HG03097 (cell line): ENCODE results near the gene KLHL40.

Experiments
- ATAC-seq: cut with Tn5 transposase; IDR thresholded peaks from one replicate; pipeline ENCODE4 v1.9.1; 2021; ENCODE audit not compliant: unreplicated experiment, low FRiP score

Gene KLHL40, protein sequence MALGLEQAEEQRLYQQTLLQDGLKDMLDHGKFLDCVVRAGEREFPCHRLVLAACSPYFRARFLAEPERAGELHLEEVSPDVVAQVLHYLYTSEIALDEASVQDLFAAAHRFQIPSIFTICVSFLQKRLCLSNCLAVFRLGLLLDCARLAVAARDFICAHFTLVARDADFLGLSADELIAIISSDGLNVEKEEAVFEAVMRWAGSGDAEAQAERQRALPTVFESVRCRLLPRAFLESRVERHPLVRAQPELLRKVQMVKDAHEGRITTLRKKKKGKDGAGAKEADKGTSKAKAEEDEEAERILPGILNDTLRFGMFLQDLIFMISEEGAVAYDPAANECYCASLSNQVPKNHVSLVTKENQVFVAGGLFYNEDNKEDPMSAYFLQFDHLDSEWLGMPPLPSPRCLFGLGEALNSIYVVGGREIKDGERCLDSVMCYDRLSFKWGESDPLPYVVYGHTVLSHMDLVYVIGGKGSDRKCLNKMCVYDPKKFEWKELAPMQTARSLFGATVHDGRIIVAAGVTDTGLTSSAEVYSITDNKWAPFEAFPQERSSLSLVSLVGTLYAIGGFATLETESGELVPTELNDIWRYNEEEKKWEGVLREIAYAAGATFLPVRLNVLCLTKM

GRCh38 chr3:42685363-42685881 lies at the start of gene KLHL40:
Gene KLHL40, plus strand, starts transcription at chr3:42685537. Its CDS starts 82 bp downstream, at chr3:42685619.
- ATAC-seq: no peak

DNA sequence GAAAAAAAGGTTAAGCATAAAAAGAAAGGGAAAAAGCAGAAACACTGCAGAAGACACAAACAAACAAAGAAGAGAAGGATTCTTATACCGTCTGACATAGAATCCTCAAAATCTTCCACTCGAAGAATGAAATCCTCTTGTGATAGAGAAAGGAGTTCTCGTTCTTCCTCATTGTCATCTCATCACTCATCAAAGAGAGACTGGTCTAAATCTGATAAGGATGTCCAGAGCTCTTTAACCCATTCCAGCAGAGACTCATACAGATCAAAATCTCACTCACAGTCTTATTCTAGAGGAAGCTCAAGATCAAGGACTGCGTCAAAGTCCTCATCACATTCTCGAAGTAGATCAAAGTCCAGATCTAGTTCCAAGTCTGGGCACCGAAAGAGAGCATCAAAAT lies 48.3 kb upstream of the KLHL40 start:
- no peak for ATAC-seq

DNA sequence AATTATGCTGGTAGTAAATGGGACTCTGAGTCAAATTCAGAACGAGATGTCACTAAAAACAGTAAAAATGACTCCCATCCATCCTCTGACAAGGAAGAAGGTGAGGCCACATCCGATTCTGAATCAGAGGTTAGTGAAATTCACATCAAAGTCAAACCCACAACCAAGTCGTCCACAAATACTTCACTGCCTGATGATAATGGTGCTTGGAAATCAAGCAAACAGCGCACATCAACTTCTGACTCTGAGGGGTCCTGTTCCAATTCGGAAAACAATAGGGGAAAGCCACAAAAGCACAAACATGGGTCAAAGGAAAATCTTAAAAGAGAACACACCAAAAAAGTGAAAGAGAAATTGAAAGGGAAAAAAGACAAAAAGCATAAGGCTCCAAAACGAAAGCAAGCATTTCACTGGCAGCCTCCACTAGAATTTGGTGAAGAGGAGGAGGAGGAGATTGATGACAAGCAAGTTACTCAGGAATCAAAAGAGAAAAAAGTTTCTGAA lies 46.9 kb upstream of the KLHL40 start:
- no peak for ATAC-seq

DNA sequence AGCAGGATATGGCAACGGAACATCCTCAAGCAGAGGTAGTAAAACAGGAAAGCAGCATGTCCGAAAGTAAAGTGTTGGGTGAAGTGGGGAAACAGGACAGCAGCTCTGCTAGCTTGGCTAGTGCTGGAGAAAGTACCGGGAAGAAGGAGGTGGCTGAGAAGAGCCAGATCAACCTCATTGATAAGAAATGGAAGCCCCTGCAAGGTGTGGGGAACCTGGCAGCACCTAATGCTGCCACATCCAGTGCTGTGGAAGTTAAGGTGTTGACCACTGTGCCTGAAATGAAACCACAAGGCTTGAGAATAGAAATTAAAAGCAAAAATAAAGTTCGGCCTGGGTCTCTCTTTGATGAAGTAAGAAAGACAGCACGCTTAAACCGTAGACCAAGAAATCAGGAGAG lies 46.1 kb upstream of the KLHL40 start:
- ATAC-seq: no peak

DNA sequence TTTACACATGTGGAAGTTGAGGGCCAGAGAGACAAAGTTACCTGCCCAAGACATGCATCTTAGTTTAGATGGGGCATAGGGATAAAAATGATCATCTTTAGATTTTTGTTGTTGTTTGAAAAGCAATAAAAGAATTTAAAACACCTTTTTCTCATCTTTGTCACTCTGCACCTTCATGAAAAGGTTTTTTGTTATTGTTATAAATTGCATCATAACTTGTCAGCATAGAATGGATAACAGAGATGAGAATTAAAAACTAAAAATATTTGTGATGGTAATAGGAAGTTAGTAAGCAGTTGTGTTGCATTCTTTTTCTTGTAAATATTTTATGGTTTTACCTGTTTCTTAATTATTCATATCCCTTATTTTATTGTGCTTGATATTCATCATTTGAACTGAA lies 45.2 kb upstream of the KLHL40 start:
- ATAC-seq: no peak

- no peak for ATAC-seq
Measured at GRCh38 chr3:42640771-42641370, 44.5 kb upstream of the KLHL40 start.

DNA sequence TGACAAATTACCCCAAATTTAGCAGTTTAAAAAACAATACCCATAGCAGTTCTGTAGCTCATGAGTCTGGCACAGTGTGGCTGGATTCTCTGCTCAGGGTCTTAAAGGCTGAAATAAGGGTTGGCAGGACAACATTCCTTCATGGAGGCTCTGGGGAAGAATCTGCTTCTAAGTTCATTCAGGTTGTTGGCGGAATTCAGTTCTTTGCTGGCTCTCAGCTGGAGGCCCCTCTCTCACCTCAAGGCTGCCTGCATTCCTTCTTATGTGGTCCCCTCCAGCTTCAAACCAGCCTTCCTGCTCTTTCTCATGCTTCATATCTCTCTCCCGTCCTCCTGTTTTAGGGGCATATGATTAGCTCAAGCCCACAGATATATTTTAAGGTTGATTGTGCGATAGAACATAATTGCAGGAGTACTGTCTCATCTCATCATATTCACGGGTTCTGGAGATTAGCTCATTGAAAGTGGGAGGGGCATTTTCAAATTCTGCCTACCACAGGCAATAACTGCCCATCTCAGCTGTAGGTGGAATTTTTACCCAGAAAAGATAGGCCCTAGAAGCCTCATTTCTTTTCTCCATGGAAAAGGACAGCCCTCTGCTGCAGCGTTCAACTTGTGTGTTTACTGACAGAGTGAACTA lies 37.4 kb upstream of the KLHL40 start:
- no peak for ATAC-seq

- ATAC-seq: no peak
Measured at GRCh38 chr3:42649006-42649405, 36.3 kb upstream of the KLHL40 start.

DNA sequence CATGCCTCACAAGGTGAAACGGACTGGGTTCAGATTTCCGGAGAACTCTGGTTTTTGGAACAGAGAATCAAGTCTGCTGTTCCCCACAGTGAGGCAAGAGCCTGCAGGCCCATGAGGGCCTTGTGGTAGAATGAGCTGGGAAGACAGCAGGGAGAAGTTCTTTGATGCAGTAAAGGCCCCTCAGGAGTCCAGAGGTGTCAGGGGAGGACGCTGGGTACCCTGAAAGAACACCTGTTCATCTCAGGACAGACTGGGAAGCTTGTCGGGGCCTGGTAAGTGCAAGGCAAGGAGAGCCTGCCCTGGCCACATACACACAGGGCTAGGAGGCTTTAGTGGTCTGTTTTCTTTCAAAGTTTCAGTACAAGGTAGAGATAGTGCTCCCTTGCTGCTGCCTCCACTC lies 35.6 kb upstream of the KLHL40 start:
- no peak for ATAC-seq

GRCh38 chr3:42651248-42652091 lies 33.9 kb upstream of the KLHL40 start:
- no peak for ATAC-seq

DNA sequence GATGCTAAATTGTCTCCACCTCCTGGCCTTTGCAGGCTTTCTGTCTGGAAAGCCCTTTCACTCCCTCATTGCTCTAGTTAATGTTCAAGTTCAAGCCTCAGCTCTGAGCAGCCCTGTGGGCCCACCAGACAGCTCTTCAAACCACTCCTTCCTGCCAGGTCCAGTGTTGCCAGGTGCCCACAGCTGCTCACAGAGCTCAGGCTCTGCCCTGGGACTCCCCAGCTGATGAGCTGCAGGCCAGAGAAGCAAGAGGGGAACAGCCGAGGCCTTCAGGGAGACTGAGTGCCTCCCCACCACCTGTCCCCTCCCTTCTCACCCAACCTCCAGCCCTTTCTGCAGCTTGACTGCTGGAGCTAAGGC lies 33.1 kb upstream of the KLHL40 start:
- ATAC-seq: peak; percentile 30

GRCh38 chr3:42652611-42653302 lies 32.6 kb upstream of the KLHL40 start:
- ATAC-seq: peak; percentile 70

DNA sequence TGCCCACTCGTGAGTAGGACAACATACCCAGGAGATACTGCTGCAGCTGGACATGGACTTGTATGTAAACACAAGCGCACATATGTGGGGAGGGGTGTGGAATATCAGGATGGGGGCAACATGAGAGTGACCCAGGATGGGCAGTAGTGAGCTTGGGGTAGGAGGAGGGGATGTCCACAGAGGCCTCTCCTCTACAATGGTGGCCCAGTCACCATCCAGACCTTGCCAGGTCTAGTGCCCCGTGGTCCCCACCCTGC lies 32.1 kb upstream of the KLHL40 start:
- no peak for ATAC-seq

GRCh38 chr3:42653560-42654330 lies 31.6 kb upstream of the KLHL40 start, which contains the start of gene ZBTB47:
Gene ZBTB47, plus strand, starts transcription at chr3:42653697. Its CDS starts 4,659 bp downstream, at chr3:42658356.
- ATAC-seq: no peak

- no peak for ATAC-seq
Measured at GRCh38 chr3:42654331-42655201, 30.8 kb upstream of the KLHL40 start.

DNA sequence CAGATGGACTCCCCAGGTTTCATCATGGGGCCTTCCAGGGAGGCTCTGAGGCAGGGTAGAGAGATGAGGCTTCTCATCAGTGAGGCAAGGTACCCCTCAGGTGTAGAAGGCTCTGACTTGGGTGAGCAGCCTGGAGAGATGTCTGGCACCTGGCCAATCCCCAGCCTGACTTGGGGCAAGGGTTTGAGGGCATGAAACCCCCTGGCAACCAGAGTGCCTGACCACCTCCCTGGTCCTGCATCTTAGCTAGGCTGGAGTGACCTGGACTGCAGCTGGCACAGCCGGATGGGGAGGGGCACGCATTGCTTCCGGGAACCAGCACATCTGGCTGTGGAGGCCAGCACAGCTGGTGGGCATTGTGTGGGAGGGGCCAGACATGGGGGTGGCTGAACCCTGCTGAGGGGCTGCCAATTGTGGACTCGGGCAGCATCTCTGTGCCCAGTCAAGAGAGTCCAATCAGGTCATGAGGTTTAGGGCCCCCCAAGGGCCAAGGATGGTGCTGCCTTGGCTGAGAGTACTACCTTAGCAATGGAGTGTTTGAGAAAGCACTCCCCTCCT lies 29.9 kb upstream of the KLHL40 start:
- no peak for ATAC-seq

DNA sequence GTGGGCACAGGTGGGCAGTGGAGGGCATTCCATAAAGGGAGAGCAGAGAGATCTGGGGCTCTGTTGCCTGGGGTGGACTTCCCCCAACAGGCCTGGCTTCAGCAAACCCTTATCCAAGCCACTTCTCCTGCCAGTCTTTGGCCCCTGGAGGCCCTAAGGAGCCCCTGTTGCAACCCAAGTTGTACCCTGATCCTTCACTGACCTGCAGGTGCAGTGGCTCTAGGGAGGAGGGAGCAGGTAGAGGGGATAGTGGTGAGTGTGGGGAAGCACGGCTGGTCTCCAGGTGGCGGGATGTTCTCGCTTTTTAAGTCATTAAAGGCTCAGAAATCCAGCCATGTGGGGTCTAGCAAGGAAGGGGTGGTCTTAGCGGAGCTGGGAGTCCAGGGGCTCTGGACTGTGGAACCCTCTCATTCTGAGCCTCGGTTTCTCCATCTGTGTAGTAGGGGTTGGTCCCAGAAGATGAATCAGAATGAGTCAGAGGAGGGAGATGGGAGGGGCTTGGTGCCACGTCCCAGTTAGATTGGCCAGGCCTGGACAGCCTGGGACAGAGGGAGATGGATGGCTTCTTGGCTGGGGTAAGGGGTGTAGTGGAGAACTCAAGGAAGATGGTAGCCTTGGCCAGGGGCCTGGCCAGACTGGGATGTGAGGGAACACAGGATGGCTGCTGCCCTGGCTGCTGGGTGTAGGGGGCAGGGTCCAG lies 29.2 kb upstream of the KLHL40 start:
- ATAC-seq: no peak
